GM19463 (cell line): ENCODE data around the gene SPAG6.

ENCODE experiments used
- ATAC-seq: cut with Tn5 transposase; IDR thresholded peaks from one replicate; pipeline ENCODE4 v1.9.1; 2021; ENCODE audit warnings: mild to moderate bottlenecking, moderate library complexity; ENCODE audit not compliant: unreplicated experiment

The SPAG6 gene

GRCh38 chr10:22458272-22459038, 113.2 kb downstream of the SPAG6 start:
- ATAC-seq: no peak

GRCh38 chr10:22459496-22459895, 114.2 kb downstream of the SPAG6 start:
- no peak for ATAC-seq

- ATAC-seq: no peak
Observed at GRCh38 chr10:22460101-22460500, 114.8 kb downstream of the SPAG6 start.

- no peak for ATAC-seq
Observed at GRCh38 chr10:22460531-22461403, 115.5 kb downstream of the SPAG6 start.

- ATAC-seq: no peak
Observed at GRCh38 chr10:22461891-22462290, 116.6 kb downstream of the SPAG6 start.

- no peak for ATAC-seq
Observed at GRCh38 chr10:22463255-22463654, 118.0 kb downstream of the SPAG6 start.

- ATAC-seq: no peak
Observed at GRCh38 chr10:22464966-22465629, 119.8 kb downstream of the SPAG6 start.

- no peak for ATAC-seq
Observed at GRCh38 chr10:22466763-22467334, 121.6 kb downstream of the SPAG6 start.
